MM.1S (cell line): ENCODE measurements around the gene HECW1.

Source experiments
- EZH2 ChIP-seq: fragments of 300-600 bp; sonication (generic); optimal IDR thresholded peaks from 2 replicates; pipeline ENCODE3; 2017; ENCODE audit warnings: low read depth, mild to moderate bottlenecking, antibody characterized with exemption, low read length, mixed read lengths
- EZH2phosphoT487 ChIP-seq: fragments of 300-600 bp; sonication (generic); IDR thresholded peaks from 2 replicates; pipeline ENCODE4 v1.6.1; 2018; ENCODE audit warnings: antibody characterized with exemption, low read length
- TF ChIP-seq, protein P1 (sequence below): fragments of 300-600 bp; sonication (generic); IDR thresholded peaks from 2 replicates; pipeline ENCODE4 v1.5.1; 2016; ENCODE audit warnings: antibody characterized with exemption, low read length, mixed read lengths

DNA sequence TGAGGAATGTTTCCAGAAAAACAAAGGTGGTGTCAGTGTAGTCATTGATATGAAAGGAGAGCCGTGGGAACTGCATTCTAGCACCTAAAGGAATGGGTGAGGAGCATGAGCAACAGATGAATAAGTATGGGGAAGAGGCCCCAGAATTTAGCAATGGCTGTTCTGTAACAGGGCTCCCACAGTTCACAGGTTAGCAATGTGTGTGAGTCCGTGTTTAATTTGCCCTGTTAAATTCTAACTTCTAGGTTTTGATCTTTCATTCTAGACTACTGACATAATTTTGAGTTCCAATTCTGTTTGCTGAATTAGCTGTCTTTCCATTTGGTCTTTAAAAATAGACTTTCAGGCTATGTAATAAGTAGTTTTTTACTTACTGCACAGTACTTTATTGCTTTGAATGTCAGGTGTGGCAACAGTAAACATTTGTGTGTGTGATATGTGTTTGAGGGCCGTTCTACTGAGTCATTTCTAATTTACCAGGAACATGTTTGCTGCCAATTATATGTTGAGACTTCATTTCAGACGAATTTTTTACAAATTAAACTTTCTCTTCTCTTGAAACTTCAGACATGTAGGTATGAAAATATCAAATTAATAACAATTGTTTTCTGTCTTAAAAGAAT is 479.2 kb downstream of the HECW1 start:
- TF ChIP-seq, protein P1, sequence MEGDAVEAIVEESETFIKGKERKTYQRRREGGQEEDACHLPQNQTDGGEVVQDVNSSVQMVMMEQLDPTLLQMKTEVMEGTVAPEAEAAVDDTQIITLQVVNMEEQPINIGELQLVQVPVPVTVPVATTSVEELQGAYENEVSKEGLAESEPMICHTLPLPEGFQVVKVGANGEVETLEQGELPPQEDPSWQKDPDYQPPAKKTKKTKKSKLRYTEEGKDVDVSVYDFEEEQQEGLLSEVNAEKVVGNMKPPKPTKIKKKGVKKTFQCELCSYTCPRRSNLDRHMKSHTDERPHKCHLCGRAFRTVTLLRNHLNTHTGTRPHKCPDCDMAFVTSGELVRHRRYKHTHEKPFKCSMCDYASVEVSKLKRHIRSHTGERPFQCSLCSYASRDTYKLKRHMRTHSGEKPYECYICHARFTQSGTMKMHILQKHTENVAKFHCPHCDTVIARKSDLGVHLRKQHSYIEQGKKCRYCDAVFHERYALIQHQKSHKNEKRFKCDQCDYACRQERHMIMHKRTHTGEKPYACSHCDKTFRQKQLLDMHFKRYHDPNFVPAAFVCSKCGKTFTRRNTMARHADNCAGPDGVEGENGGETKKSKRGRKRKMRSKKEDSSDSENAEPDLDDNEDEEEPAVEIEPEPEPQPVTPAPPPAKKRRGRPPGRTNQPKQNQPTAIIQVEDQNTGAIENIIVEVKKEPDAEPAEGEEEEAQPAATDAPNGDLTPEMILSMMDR = no peak
- TF ChIP-seq EZH2phosphoT487 (no peak), EZH2 (no peak)
